ENCODE results near the gene ACAD11.

The ACAD11 gene

GRCh38 chr3:132659365-132660051, at the start of gene ACAD11:
ACAD11 (minus strand) TSS chr3:132659809; CDS start chr3:132659751, 58 bp downstream.
- peak; percentile 53 for DNase-seq
- H3K36me3 Mint-ChIP-seq, result peaks cover 4% of the 10 kb centered on the region
- H3K9me3 Mint-ChIP-seq, result no peaks in the 10 kb centered on the region
- H3K27me3 Mint-ChIP-seq, result no peaks in the 10 kb centered on the region
- CTCF ChIA-PET, result interaction anchor here (0.9 to 2.8 kb wide), 4 partner anchors 17 to 120 kb away, joined by 3 to 11 read pairs (median 3); no protein-coding TSS in a partner anchor
- H3K4me3 Mint-ChIP-seq, result peak within 1 kb of the TSS; percentile 95
- peak within 1 kb of the TSS; percentile 95 for H3K27ac Mint-ChIP-seq
- peaks cover 37% of the 10 kb centered on the region for H3K4me1 Mint-ChIP-seq

GRCh38 chr3:132703733-132704132, 44.1 kb upstream of the ACAD11 start:
- H3K4me3 Mint-ChIP-seq, result no peak overlapping the region
- H3K27ac Mint-ChIP-seq, result no peak overlapping the region
- no peaks in the 10 kb centered on the region for H3K27me3 Mint-ChIP-seq
- H3K9me3 Mint-ChIP-seq, result no peaks in the 10 kb centered on the region
- DNase-seq, result no peak
- CTCF ChIA-PET, result no interaction called here
- no peaks in the 10 kb centered on the region for H3K4me1 Mint-ChIP-seq
- H3K36me3 Mint-ChIP-seq, result peaks cover 58% of the 10 kb centered on the region

- Mint-ChIP-seq H3K9me3 (no peaks in the 10 kb centered on the region), H3K36me3 (peaks cover 41% of the 10 kb centered on the region), H3K4me1 (no peaks in the 10 kb centered on the region)
These were observed 35.8 kb upstream of the ACAD11 start for GRCh38 chr3:132695422-132695821.

GRCh38 chr3:132694991-132695390, 35.4 kb upstream of the ACAD11 start:
- CTCF ChIA-PET, result no interaction called here
- Mint-ChIP-seq H3K36me3 (peaks cover 41% of the 10 kb centered on the region), H3K27me3 (no peaks in the 10 kb centered on the region), H3K27ac (no peak overlapping the region), H3K4me3 (no peak overlapping the region), H3K4me1 (no peaks in the 10 kb centered on the region), H3K9me3 (no peaks in the 10 kb centered on the region)
- DNase-seq, result no peak

More at GRCh38 chr3:132695422-132695821, 35.8 kb upstream of the ACAD11 start:
- H3K4me3 Mint-ChIP-seq, result no peak overlapping the region
- CTCF ChIA-PET, result no interaction called here
- H3K27me3 Mint-ChIP-seq, result no peaks in the 10 kb centered on the region
- no peak for DNase-seq
- no peak overlapping the region for H3K27ac Mint-ChIP-seq

GRCh38 chr3:132690040-132690439, 30.4 kb upstream of the ACAD11 start:
- CTCF ChIA-PET, result interaction anchor here (1.0 kb wide), 1 partner anchor 18 kb away, joined by 3 read pairs; no protein-coding TSS in a partner anchor

GRCh38 chr3:132682201-132682600, 22.6 kb upstream of the ACAD11 start:
- no peaks in the 10 kb centered on the region for H3K4me1 Mint-ChIP-seq
- DNase-seq, result no peak
- CTCF ChIA-PET, result interaction anchor here (1.1 kb wide), 1 partner anchor 333 kb away, joined by 3 read pairs; no protein-coding TSS in a partner anchor
- peaks cover 44% of the 10 kb centered on the region for H3K36me3 Mint-ChIP-seq
- H3K27ac Mint-ChIP-seq, result no peak overlapping the region
- H3K9me3 Mint-ChIP-seq, result no peaks in the 10 kb centered on the region
- no peaks in the 10 kb centered on the region for H3K27me3 Mint-ChIP-seq
- H3K4me3 Mint-ChIP-seq, result no peak overlapping the region

More at GRCh38 chr3:132690040-132690439, 30.4 kb upstream of the ACAD11 start:
- DNase-seq, result no peak
- Mint-ChIP-seq H3K9me3 (no peaks in the 10 kb centered on the region), H3K4me1 (no peaks in the 10 kb centered on the region), H3K4me3 (no peak overlapping the region), H3K27me3 (no peaks in the 10 kb centered on the region), H3K36me3 (peaks cover 40% of the 10 kb centered on the region), H3K27ac (no peak overlapping the region)

- no peaks in the 10 kb centered on the region for H3K27me3 Mint-ChIP-seq
- peaks cover 48% of the 10 kb centered on the region for H3K36me3 Mint-ChIP-seq
- H3K9me3 Mint-ChIP-seq, result no peaks in the 10 kb centered on the region
- CTCF ChIA-PET, result interaction anchor here (1.1 kb wide), 1 partner anchor 332 kb away, joined by 3 read pairs; no protein-coding TSS in a partner anchor
- no peak for DNase-seq
- H3K4me1 Mint-ChIP-seq, result no peaks in the 10 kb centered on the region
- H3K27ac Mint-ChIP-seq, result no peak overlapping the region
- no peak overlapping the region for H3K4me3 Mint-ChIP-seq
These were observed 21.8 kb upstream of the ACAD11 start for GRCh38 chr3:132681421-132681820.

GRCh38 chr3:132679911-132680310, 20.3 kb upstream of the ACAD11 start:
- no peak overlapping the region for H3K4me3 Mint-ChIP-seq
- no peak for DNase-seq
- H3K9me3 Mint-ChIP-seq, result no peaks in the 10 kb centered on the region
- no peaks in the 10 kb centered on the region for H3K27me3 Mint-ChIP-seq
- peaks cover 45% of the 10 kb centered on the region for H3K36me3 Mint-ChIP-seq
- no peaks in the 10 kb centered on the region for H3K4me1 Mint-ChIP-seq
- H3K27ac Mint-ChIP-seq, result peak overlapping the region; percentile 3
- CTCF ChIA-PET, result interaction anchor here (1.2 kb wide), 1 partner anchor 37 kb away, joined by 3 read pairs; no protein-coding TSS in a partner anchor

GRCh38 chr3:132675408-132675807, 15.8 kb upstream of the ACAD11 start:
- no peaks in the 10 kb centered on the region for H3K4me1 Mint-ChIP-seq
- H3K27ac Mint-ChIP-seq, result no peak overlapping the region
- DNase-seq, result no peak
- CTCF ChIA-PET, result no interaction called here
- peaks cover 39% of the 10 kb centered on the region for H3K36me3 Mint-ChIP-seq
- H3K4me3 Mint-ChIP-seq, result no peak overlapping the region
- no peaks in the 10 kb centered on the region for H3K9me3 Mint-ChIP-seq
- H3K27me3 Mint-ChIP-seq, result no peaks in the 10 kb centered on the region

- no peak for DNase-seq
- no peak overlapping the region for H3K4me3 Mint-ChIP-seq
- CTCF ChIA-PET, result interaction anchor here (1.6 kb wide), 1 partner anchor 11 kb away, joined by 3 read pairs; no protein-coding TSS in a partner anchor
- H3K27ac Mint-ChIP-seq, result no peak overlapping the region
- H3K4me1 Mint-ChIP-seq, result no peaks in the 10 kb centered on the region
- H3K27me3 Mint-ChIP-seq, result no peaks in the 10 kb centered on the region
- no peaks in the 10 kb centered on the region for H3K9me3 Mint-ChIP-seq
- H3K36me3 Mint-ChIP-seq, result peaks cover 17% of the 10 kb centered on the region
These were observed 9.7 kb upstream of the ACAD11 start for GRCh38 chr3:132669256-132669777.

GRCh38 chr3:132665230-132665745, 5.7 kb upstream of the ACAD11 start:
- Mint-ChIP-seq H3K4me3 (no peak overlapping the region), H3K27ac (no peak overlapping the region), H3K27me3 (no peaks in the 10 kb centered on the region), H3K36me3 (peaks cover 12% of the 10 kb centered on the region), H3K4me1 (peaks cover 22% of the 10 kb centered on the region), H3K9me3 (no peaks in the 10 kb centered on the region)
- no peak for DNase-seq
- CTCF ChIA-PET, result no interaction called here

- CTCF ChIA-PET, result interaction anchor here (0.8 to 2.3 kb wide), 2 partner anchors 20 to 126 kb away, joined by 7 to 8 read pairs; no protein-coding TSS in a partner anchor
- H3K9me3 Mint-ChIP-seq, result no peaks in the 10 kb centered on the region
- peaks cover 14% of the 10 kb centered on the region for H3K36me3 Mint-ChIP-seq
- H3K27me3 Mint-ChIP-seq, result no peaks in the 10 kb centered on the region
- H3K27ac Mint-ChIP-seq, result no peak overlapping the region
- no peak for DNase-seq
- peaks cover 35% of the 10 kb centered on the region for H3K4me1 Mint-ChIP-seq
- no peak overlapping the region for H3K4me3 Mint-ChIP-seq
These were observed 2.6 kb upstream of the ACAD11 start for GRCh38 chr3:132662212-132662611.

- CTCF ChIA-PET, result interaction anchor here (2.3 kb wide), 1 partner anchor 125 kb away, joined by 7 read pairs; no protein-coding TSS in a partner anchor
- Mint-ChIP-seq H3K36me3 (peaks cover 12% of the 10 kb centered on the region), H3K9me3 (no peaks in the 10 kb centered on the region)
These were observed 1.5 kb upstream of the ACAD11 start for GRCh38 chr3:132661101-132661500.

GRCh38 chr3:132660811-132661070, 1.1 kb upstream of the ACAD11 start:
- H3K36me3 Mint-ChIP-seq, result peaks cover 9% of the 10 kb centered on the region
- DNase-seq, result no peak
- CTCF ChIA-PET, result interaction anchor here (2.3 kb wide), 1 partner anchor 124 kb away, joined by 7 read pairs; no protein-coding TSS in a partner anchor
- no peaks in the 10 kb centered on the region for H3K27me3 Mint-ChIP-seq
- H3K9me3 Mint-ChIP-seq, result no peaks in the 10 kb centered on the region
- peak overlapping the region; percentile 95 for H3K27ac Mint-ChIP-seq
- H3K4me1 Mint-ChIP-seq, result peaks cover 37% of the 10 kb centered on the region
- H3K4me3 Mint-ChIP-seq, result peak overlapping the region; percentile 95

More at GRCh38 chr3:132661101-132661500, 1.5 kb upstream of the ACAD11 start:
- Mint-ChIP-seq H3K27me3 (no peaks in the 10 kb centered on the region), H3K4me1 (peaks cover 37% of the 10 kb centered on the region), H3K27ac (peak overlapping the region; percentile 95), H3K4me3 (peak overlapping the region; percentile 95)
- no peak for DNase-seq
